Measurements from ENCODE around the gene ECI1. TPM values are rescaled to one million over a fixed set of nuclear protein-coding genes. Genes with fewer than 3 reads are reported as not detected.

ECI1 gene
- total and polyA plus RNA-seq, 2 of the 4 experiments (the other 2 are of a cell fraction) = 20.3 to 30.1 TPM

DNA sequence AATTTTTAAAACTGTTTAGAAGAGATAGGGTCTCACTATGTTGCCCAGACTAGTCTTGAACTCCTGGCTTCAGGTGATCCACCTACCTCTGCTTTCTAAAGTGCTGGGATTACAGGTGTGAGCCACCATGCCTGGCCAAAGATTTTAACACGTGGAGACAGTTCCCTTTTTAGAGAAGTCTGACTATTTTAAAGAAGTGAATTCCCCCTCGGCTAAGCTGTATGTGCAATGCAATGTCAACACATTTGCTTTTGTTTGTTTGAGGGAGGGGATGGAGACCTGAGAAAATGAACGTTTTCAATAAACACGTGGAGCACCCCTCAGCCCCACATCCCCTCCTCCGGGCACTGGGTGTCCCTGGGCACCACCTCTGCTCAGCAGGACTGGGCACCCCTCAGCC, 30.9 kb upstream of the ECI1 start:
- H4K20me1 ChIP-seq (ENCODE audit: insufficient read depth, low read length) = no peaks in the 10 kb centered on the region
- H2AK9ac ChIP-seq (replicated peaks; ENCODE audit: low read depth, low read length, poor library complexity) = no peak overlapping the region
- H3K14ac ChIP-seq (replicated peaks; ENCODE audit: low read depth, low read length) = no peak overlapping the region
- no peak overlapping the region for H4K91ac ChIP-seq (ENCODE audit: insufficient read depth, low read depth, low read length)
- TF ChIP-seq POLR2A (IDR thresholded peaks at IDR 0.05; ENCODE audit: low read depth, low read length) = no peak
- TF ChIP-seq MAFK (IDR thresholded peaks at IDR 0.05; ENCODE audit: low read depth, low read length) = no peak
- no peak for TF ChIP-seq BHLHE40 (IDR thresholded peaks at IDR 0.05; ENCODE audit: low read depth, low read length)
- TF ChIP-seq, protein P1, sequence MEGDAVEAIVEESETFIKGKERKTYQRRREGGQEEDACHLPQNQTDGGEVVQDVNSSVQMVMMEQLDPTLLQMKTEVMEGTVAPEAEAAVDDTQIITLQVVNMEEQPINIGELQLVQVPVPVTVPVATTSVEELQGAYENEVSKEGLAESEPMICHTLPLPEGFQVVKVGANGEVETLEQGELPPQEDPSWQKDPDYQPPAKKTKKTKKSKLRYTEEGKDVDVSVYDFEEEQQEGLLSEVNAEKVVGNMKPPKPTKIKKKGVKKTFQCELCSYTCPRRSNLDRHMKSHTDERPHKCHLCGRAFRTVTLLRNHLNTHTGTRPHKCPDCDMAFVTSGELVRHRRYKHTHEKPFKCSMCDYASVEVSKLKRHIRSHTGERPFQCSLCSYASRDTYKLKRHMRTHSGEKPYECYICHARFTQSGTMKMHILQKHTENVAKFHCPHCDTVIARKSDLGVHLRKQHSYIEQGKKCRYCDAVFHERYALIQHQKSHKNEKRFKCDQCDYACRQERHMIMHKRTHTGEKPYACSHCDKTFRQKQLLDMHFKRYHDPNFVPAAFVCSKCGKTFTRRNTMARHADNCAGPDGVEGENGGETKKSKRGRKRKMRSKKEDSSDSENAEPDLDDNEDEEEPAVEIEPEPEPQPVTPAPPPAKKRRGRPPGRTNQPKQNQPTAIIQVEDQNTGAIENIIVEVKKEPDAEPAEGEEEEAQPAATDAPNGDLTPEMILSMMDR (conservative IDR thresholded peaks at IDR 0.05; ENCODE audit: low read depth, low read length) = no peak
- TF ChIP-seq, protein P2, sequence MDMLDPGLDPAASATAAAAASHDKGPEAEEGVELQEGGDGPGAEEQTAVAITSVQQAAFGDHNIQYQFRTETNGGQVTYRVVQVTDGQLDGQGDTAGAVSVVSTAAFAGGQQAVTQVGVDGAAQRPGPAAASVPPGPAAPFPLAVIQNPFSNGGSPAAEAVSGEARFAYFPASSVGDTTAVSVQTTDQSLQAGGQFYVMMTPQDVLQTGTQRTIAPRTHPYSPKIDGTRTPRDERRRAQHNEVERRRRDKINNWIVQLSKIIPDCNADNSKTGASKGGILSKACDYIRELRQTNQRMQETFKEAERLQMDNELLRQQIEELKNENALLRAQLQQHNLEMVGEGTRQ (IDR thresholded peaks at IDR 0.05; ENCODE audit: low read depth, low read length) = no peak
- no peak for TF ChIP-seq RCOR1 (IDR thresholded peaks at IDR 0.05; ENCODE audit: insufficient replicate concordance, low read length)
- no peak for TF ChIP-seq RFX5 (IDR thresholded peaks at IDR 0.05; ENCODE audit: low read depth, low read length)
- no peak for TF ChIP-seq CEBPB (IDR thresholded peaks at IDR 0.05; ENCODE audit: low read depth, low read length)
- TF ChIP-seq MXI1 (IDR thresholded peaks at IDR 0.05; ENCODE audit: borderline replicate concordance, low read depth, low read length) = no peak
- no peak for TF ChIP-seq NFE2L2 (IDR thresholded peaks at IDR 0.05; ENCODE audit: low read depth, low read length)
- ChIA-PET CTCF (no interaction called here), POLR2A (ENCODE audit: unreplicated experiment) (no interaction called here)
- intact Hi-C loops (cut with micrococcal nuclease) = no loop called here
- H2AFZ ChIP-seq (replicated peaks; ENCODE audit: low read length, poor library complexity) = no peak overlapping the region
- H3K79me1 ChIP-seq (ENCODE audit: low read depth in 1 of 2, low read length in 2 of 2) = no peaks in the 10 kb centered on the region
- no peaks in the 10 kb centered on the region for H3K4me1 ChIP-seq (ENCODE audit: control insufficient read depth, insufficient read depth, low read length)
- H3K9ac ChIP-seq (ENCODE audit: low read depth, low read length) = no peak overlapping the region
- H2AK5ac ChIP-seq (ENCODE audit: low read depth, low read length) = no peak overlapping the region
- no peak overlapping the region for H3K4ac ChIP-seq (ENCODE audit: low read depth, low read length)
- H3K36me3 ChIP-seq (ENCODE audit: control insufficient read depth, insufficient read depth, low read length) = no peaks in the 10 kb centered on the region
- H2BK5ac ChIP-seq (ENCODE audit: low read depth, low read length, poor library complexity, severe bottlenecking) = no peak overlapping the region
- H3K4me3 ChIP-seq (ENCODE audit: insufficient read depth, low read depth, low read length) = no peak overlapping the region
- DNase-seq (no peak), ATAC-seq (ENCODE audit: low read depth) (no peak)
- no peak overlapping the region for H2BK120ac ChIP-seq (ENCODE audit: low read depth, low read length)
- no peak overlapping the region for H3K23ac ChIP-seq (ENCODE audit: low read depth, low read length)
- in situ Hi-C loops (cut with MboI; ENCODE audit: low sequenced_read_pairs) = no loop called here
- H3K27ac ChIP-seq (ENCODE audit: insufficient read depth, low read length) = no peak overlapping the region
- H4K5ac ChIP-seq (ENCODE audit: low read depth, low read length) = no peak overlapping the region
- H4K8ac ChIP-seq (ENCODE audit: low read depth in 2 of 2, low read length in 2 of 2) = no peak overlapping the region
- no peaks in the 10 kb centered on the region for H3K9me3 ChIP-seq (ENCODE audit: control insufficient read depth, insufficient read depth, low read length)
- H3K56ac ChIP-seq (ENCODE audit: extremely low read depth, insufficient read depth, low read length) = no peak overlapping the region
- H3K4me2 ChIP-seq (ENCODE audit: low read depth, low read length) = no peak overlapping the region
- dilution Hi-C loops (cut with HindIII; ENCODE audit: low sequenced_read_pairs, unreplicated experiment) = no loop called here
- no peak overlapping the region for H2BK15ac ChIP-seq (ENCODE audit: low read depth, low read length)
- BruUV-seq (replicated peaks) = no TSS peak
- peaks cover 41% of the 10 kb centered on the region for H3K27me3 ChIP-seq (ENCODE audit: control insufficient read depth, insufficient read depth, low read length)
- H3K9me1 ChIP-seq (ENCODE audit: insufficient read depth, low read length) = no peaks in the 10 kb centered on the region
- no peak overlapping the region for H3K18ac ChIP-seq (ENCODE audit: low read depth, low read length)
- no peak overlapping the region for H2BK20ac ChIP-seq (ENCODE audit: low read depth, low read length)
- WGBS, 2 experiments (ENCODE audit: extremely low coverage in 2 of 2, insufficient read length in 1 of 2) = no CpG with 5 or more reads among the region's 5 CpGs

Data from IMR-90 (cell line).